ENCODE measurements around the gene COPA. TPM values are rescaled to one million over a fixed set of nuclear protein-coding genes. Genes with fewer than 3 reads are reported as not detected.

COPA gene
- total RNA-seq, 4 donors from 2014 or later = 140 to 186 (median 150) TPM

DNA sequence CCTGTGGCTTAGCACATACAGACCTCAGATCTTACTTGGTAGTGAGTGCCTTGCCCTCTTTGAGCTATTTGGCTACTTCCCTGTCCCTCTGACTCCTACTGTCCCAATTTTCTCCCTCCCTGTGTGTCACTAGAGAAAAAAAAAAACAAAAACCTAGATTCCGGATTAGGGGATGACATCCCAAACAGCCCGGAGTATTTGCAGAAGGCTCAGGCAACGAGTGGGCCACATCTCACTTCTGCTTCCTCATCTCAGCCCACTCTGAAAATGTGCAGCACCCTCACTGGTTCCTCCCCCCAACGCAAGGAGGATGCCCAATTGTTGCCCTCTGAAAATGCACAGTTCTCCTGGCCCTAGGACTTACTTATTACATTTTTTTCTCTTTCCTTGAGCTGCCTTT lies 28.7 kb upstream of the COPA start:
- TF ChIP-seq, protein P1, sequence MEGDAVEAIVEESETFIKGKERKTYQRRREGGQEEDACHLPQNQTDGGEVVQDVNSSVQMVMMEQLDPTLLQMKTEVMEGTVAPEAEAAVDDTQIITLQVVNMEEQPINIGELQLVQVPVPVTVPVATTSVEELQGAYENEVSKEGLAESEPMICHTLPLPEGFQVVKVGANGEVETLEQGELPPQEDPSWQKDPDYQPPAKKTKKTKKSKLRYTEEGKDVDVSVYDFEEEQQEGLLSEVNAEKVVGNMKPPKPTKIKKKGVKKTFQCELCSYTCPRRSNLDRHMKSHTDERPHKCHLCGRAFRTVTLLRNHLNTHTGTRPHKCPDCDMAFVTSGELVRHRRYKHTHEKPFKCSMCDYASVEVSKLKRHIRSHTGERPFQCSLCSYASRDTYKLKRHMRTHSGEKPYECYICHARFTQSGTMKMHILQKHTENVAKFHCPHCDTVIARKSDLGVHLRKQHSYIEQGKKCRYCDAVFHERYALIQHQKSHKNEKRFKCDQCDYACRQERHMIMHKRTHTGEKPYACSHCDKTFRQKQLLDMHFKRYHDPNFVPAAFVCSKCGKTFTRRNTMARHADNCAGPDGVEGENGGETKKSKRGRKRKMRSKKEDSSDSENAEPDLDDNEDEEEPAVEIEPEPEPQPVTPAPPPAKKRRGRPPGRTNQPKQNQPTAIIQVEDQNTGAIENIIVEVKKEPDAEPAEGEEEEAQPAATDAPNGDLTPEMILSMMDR (IDR thresholded peaks at IDR 0.05; ENCODE audit: low read depth) = no peak

- TF ChIP-seq, protein P1 (IDR thresholded peaks at IDR 0.05; ENCODE audit: low read depth) = no peak
These were observed 28.2 kb upstream of the COPA start for GRCh38 chr1:160371346-160371631.

DNA sequence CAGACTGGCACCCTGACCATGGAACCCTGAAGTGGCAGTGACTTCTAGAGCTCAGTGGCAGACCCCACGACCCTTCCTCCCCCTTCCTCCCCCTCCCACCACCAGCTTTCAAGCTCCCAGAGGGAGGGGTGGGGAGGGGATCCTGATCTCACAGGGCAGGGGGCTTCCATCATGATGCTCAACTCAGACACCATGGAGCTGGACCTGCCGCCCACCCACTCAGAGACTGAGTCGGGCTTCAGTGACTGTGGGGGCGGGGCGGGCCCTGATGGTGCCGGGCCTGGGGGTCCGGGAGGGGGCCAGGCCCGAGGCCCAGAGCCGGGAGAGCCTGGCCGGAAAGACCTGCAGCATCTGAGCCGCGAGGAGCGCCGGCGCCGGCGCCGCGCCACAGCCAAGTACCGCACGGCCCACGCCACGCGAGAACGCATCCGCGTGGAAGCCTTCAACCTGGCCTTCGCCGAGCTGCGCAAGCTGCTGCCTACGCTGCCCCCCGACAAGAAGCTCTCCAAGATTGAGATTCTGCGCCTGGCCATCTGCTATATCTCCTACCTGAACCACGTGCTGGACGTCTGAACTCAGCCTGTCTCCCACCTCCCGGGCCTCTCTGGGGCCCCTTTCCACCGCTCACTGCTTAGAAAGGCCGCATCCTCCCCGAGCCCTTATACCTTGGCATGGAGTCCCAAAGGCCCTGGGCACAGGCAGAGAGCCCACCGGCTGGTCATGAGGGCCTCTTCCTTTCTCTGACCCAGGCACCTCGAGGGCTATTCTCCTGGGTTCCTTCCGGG lies 27.7 kb upstream of the COPA start:
- TF ChIP-seq, protein P1 (IDR thresholded peaks at IDR 0.05; ENCODE audit: low read depth) = no peak

- TF ChIP-seq, protein P1 (IDR thresholded peaks at IDR 0.05; ENCODE audit: low read depth) = no peak
These were observed 26.0 kb upstream of the COPA start for GRCh38 chr1:160369087-160369486.

DNA sequence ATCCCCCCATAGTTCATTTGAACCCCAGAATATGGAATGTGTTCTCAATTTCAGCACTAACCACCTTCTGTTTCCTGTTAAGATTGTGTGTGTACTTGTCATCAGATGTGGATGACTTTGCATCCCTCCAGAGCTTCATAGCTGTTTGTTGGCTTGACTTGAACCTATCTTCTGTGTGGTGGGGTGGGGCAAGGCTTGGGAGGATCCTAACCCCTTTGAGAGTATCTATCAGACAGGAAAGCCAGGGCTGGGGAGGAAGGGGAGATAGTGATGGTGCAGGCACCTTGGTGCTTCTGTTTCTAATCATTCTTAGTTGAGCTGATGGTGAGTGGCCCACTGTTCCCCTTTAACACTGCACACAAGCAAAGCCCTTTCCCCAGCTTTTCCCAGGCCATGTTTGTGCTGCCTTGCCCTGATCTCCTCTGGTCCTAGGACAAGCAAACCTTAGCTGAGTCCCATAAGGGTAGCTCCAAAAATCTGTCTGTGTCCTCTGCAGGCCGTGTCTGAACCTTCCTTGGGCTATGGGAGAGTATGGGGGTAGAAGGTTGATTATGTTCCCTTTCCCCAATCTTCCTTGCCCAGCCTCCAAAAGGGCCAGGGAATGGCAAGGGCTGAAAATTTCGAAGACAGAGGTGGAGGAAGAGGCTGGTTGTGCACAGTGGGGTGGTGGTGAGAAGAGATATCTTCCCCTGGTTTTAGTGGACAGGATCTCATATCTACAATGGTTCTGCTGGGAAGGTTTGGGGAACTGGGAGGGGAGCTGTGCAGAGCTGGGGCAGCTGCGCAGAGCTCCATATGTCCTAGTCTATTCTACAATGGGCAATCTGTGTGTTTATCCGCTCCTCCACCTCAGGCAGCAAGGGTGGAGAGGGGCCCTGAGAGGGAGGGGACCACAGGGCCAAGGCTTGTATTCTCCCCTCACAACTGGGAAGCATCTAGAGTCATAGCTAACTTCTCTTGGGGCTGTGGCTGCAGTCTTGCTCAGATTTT lies 25.2 kb upstream of the COPA start:
- TF ChIP-seq, protein P1 (IDR thresholded peaks at IDR 0.05; ENCODE audit: low read depth) = no peak

- TF ChIP-seq, protein P1 (IDR thresholded peaks at IDR 0.05; ENCODE audit: low read depth) = no peak
These were observed 24.5 kb upstream of the COPA start for GRCh38 chr1:160367516-160367900.

Data from subcutaneous adipose tissue (tissue), 4 donors.